ENCODE results near the gene SLC25A20.

GRCh38 chr3:48897460-48898376 is 964 bp downstream of the SLC25A20 start:
- no peak for TF ChIP-seq CTCF (IDR thresholded peaks at IDR 0.05)
- TF ChIP-seq POLR2A (IDR thresholded peaks at IDR 0.05) = no peak

Data from uterus (tissue), 2 donors.